Endodermal cell (in vitro differentiated cells): ENCODE measurements around the gene NDUFAF2. TPM values are rescaled to one million over a fixed set of nuclear protein-coding genes. Genes with fewer than 3 reads are reported as not detected.

Experiments used
- DNase-seq: peaks from one replicate; pipeline ENCODE4 v3.0.0-alpha.2; 2017
- H3K27ac ChIP-seq: 2 replicates; pipeline ENCODE4 v1.5.1; 2013; ENCODE audit warnings: mild to moderate bottlenecking, low read depth, low read length, moderate library complexity
- H3K27me3 ChIP-seq: 2 replicates; pipeline ENCODE4 v1.6.1; 2013; ENCODE audit warnings: mild to moderate bottlenecking, low read length, moderate library complexity; ENCODE audit not compliant: insufficient read depth, control insufficient read depth, poor library complexity, severe bottlenecking
- H3K36me3 ChIP-seq: 2 replicates; pipeline ENCODE4 v1.7.0; 2013; ENCODE audit warnings: mild to moderate bottlenecking, low read length, moderate library complexity; ENCODE audit not compliant: control insufficient read depth, insufficient read depth
- H3K4me1 ChIP-seq: one replicate; pipeline ENCODE4 v1.7.0; 2013; ENCODE audit warnings: low read length; ENCODE audit not compliant: control insufficient read depth, insufficient read depth
- H3K4me3 ChIP-seq: 2 replicates; pipeline ENCODE4 v1.5.1; 2013; ENCODE audit warnings: mild to moderate bottlenecking, low read length, moderate library complexity
- H3K9ac ChIP-seq: 2 replicates; pipeline ENCODE4 v1.6.1; 2013; ENCODE audit warnings: mild to moderate bottlenecking, low read length, moderate library complexity; ENCODE audit not compliant: poor library complexity, severe bottlenecking; ENCODE audit errors: extremely low read depth
- H3K9me3 ChIP-seq: 2 replicates; pipeline ENCODE4 v1.6.1; 2013; ENCODE audit warnings: mild to moderate bottlenecking, low read length, moderate library complexity; ENCODE audit not compliant: control insufficient read depth
- H3K27ac Mint-ChIP-seq: 2 replicates; pipeline ENCODE4 v1.8.0; 2020; ENCODE audit warnings: mixed read lengths
- H3K27me3 Mint-ChIP-seq: 2 replicates; pipeline ENCODE4 v1.8.0; 2021; ENCODE audit warnings: mild to moderate bottlenecking, mixed read lengths; ENCODE audit not compliant: insufficient read depth
- H3K36me3 Mint-ChIP-seq: 2 replicates; pipeline ENCODE4 v1.8.0; 2020; ENCODE audit warnings: low read depth, mixed read lengths
- H3K4me1 Mint-ChIP-seq: 2 replicates; pipeline ENCODE4 v1.8.0; 2020; ENCODE audit warnings: mixed read lengths
- H3K4me3 Mint-ChIP-seq: 2 replicates; pipeline ENCODE4 v1.8.0; 2020; ENCODE audit warnings: mild to moderate bottlenecking, moderate library complexity, mixed read lengths
- H3K9me3 Mint-ChIP-seq: 2 replicates; pipeline ENCODE4 v1.8.0; 2020; ENCODE audit warnings: mild to moderate bottlenecking, mixed read lengths
- WGBS, 2 experiments: methylation state at CpG; one replicate each; pipeline versions ENCODE4 v1.1.5 to v1.1.7; 2013; ENCODE audit warnings: missing lambda C conversion rate in 2 of 2, mixed read lengths in 1 of 2; ENCODE audit not compliant: insufficient coverage in 1 of 2, insufficient read length in 1 of 2; 5-methylcytosine and 5-hydroxymethylcytosine counted together
- total RNA-seq, 2 donors: library from RNA; stranded (reverse); fragmentation: NEBNext Ultra II Directional in 1 of 2; extraction: Animal tissue kit (Norgen Biotek cat#: 25700) in 1 of 2; gene quantifications; 2 replicates in 1 of 2; 3 replicates in 1 of 2; pipeline ENCODE4 v1.2.1, GENCODE V29; 2021
- TF ChIP-seq, protein P1 (sequence below): fragments of 200-600 bp; sonication (generic); conservative IDR thresholded peaks from 2 replicates; pipeline ENCODE4 v1.5.0; 2021; ENCODE audit warnings: antibody characterized with exemption, mild to moderate bottlenecking

NDUFAF2 gene
- total RNA-seq, 2 donors from 2014 or later = 20.5 to 23.0 TPM

DNA sequence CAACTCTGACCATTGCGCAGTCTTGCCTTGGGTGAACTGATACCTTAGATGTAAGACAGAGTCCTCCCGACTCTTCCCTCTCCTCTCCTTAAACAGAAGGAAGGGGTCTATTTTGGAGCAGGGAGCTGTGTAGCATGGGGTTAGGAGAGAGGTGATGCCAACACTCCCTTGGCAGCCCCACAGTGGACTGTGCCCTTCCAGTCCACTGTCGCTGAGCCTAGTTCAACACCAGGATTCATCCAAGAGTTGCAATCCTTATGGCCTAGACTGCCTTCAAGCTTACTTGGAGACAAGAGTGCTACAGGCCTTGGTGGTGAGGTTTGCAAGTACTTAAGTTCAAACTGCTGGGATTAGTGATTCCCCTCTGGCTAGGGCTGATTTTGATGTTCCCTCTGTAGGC, 51.4 kb downstream of the NDUFAF2 start:
- H3K9me3 Mint-ChIP-seq = peaks cover 21% of the 10 kb centered on the region
- Histone ChIP-seq H3K4me3 (no peak overlapping the region), H3K9ac (no peak overlapping the region), H3K9me3 (peaks cover 20% of the 10 kb centered on the region), H3K27ac (no peak overlapping the region), H3K27me3 (no peaks in the 10 kb centered on the region), H3K4me1 (no peaks in the 10 kb centered on the region), H3K36me3 (no peaks in the 10 kb centered on the region)
- peaks cover 25% of the 10 kb centered on the region for H3K4me1 Mint-ChIP-seq
- TF ChIP-seq, protein P1, sequence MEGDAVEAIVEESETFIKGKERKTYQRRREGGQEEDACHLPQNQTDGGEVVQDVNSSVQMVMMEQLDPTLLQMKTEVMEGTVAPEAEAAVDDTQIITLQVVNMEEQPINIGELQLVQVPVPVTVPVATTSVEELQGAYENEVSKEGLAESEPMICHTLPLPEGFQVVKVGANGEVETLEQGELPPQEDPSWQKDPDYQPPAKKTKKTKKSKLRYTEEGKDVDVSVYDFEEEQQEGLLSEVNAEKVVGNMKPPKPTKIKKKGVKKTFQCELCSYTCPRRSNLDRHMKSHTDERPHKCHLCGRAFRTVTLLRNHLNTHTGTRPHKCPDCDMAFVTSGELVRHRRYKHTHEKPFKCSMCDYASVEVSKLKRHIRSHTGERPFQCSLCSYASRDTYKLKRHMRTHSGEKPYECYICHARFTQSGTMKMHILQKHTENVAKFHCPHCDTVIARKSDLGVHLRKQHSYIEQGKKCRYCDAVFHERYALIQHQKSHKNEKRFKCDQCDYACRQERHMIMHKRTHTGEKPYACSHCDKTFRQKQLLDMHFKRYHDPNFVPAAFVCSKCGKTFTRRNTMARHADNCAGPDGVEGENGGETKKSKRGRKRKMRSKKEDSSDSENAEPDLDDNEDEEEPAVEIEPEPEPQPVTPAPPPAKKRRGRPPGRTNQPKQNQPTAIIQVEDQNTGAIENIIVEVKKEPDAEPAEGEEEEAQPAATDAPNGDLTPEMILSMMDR = no peak
- H3K36me3 Mint-ChIP-seq = peaks cover 4% of the 10 kb centered on the region
- H3K4me3 Mint-ChIP-seq = no peak overlapping the region
- 99 to 100% methylated on average over 1 to 3 of the region's 3 CpGs for WGBS, 2 experiments
- no peak overlapping the region for H3K27ac Mint-ChIP-seq
- no peak for DNase-seq
- H3K27me3 Mint-ChIP-seq = no peaks in the 10 kb centered on the region

DNA sequence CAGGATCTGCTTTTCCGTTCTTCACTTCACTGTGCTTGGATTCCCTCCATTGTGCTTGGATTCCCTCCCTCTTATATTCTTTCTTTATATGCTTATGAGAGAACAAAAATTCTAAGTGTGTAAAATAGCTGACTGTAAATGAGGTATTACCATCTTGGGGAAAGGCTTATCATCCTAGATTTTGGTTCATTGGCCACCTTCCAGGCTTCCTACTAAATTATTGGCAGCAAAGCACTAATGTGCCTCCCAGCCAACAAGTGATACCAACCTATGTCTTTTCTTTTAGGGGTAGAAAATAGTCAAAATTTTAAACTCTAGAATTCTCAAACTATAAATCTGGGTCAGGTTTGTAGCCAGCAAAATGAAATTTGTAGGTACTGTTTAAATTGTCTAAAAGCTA, 52.7 kb downstream of the NDUFAF2 start:
- no peak overlapping the region for H3K27ac Mint-ChIP-seq
- H3K27ac ChIP-seq = no peak overlapping the region
- peaks cover 31% of the 10 kb centered on the region for H3K4me1 Mint-ChIP-seq
- no peaks in the 10 kb centered on the region for H3K36me3 ChIP-seq
- TF ChIP-seq, protein P1 = no peak
- no peak overlapping the region for H3K4me3 Mint-ChIP-seq
- no peaks in the 10 kb centered on the region for H3K27me3 ChIP-seq
- H3K9me3 Mint-ChIP-seq = peaks cover 17% of the 10 kb centered on the region
- no peak overlapping the region for H3K4me3 ChIP-seq
- no peak for DNase-seq
- H3K9ac ChIP-seq = no peak overlapping the region
- H3K4me1 ChIP-seq = no peaks in the 10 kb centered on the region
- WGBS, 2 experiments = 100% methylated on average over 1 of the region's 1 CpG; no CpG with 5 or more reads in 1 of the 2 experiments
- no peaks in the 10 kb centered on the region for H3K27me3 Mint-ChIP-seq
- H3K9me3 ChIP-seq = peaks cover 16% of the 10 kb centered on the region
- peaks cover 4% of the 10 kb centered on the region for H3K36me3 Mint-ChIP-seq

DNA sequence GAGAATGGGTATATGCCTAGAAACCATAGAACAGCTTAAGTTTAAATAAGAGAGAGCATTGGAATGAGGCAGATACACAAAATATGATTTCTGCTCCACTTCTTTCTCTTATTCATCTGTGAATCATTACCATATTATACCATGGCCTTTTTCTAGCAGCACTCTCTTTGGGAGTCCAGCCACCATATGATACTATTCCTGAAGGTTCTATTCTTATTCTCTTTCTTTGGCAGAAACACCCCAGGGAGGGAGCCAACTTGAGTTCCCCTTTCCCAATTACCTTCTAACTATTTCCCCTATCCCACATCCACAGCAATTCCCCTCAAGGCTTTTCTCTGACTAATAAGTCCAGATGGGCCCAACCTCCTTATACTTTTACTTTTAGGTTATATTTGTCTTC, 55.9 kb downstream of the NDUFAF2 start:
- Mint-ChIP-seq H3K9me3 (peaks cover 2% of the 10 kb centered on the region), H3K4me3 (no peak overlapping the region)
- TF ChIP-seq, protein P1 = no peak

More for the DNA sequence above, 55.9 kb downstream of the NDUFAF2 start:
- Histone ChIP-seq H3K36me3 (no peaks in the 10 kb centered on the region), H3K9ac (no peak overlapping the region), H3K9me3 (no peaks in the 10 kb centered on the region), H3K4me3 (no peak overlapping the region), H3K27me3 (no peaks in the 10 kb centered on the region), H3K27ac (no peak overlapping the region), H3K4me1 (no peaks in the 10 kb centered on the region)
- Mint-ChIP-seq H3K4me1 (peaks cover 31% of the 10 kb centered on the region), H3K27ac (no peak overlapping the region), H3K36me3 (no peaks in the 10 kb centered on the region), H3K27me3 (no peaks in the 10 kb centered on the region)
- DNase-seq = no peak
